ENCODE data around the gene B3GALT5. TPM values are rescaled to one million over a fixed set of nuclear protein-coding genes. Genes with fewer than 3 reads are reported as not detected.

B3GALT5 gene
- total RNA-seq, 1 experiment from 2014 or later: 0.09 TPM

- H3K4me3 ChIP-seq: no peak overlapping the region
- BruUV-seq (replicated peaks): no TSS peak
- POLR2A ChIA-PET (ENCODE audit: unreplicated experiment): no interaction called here
- H3K4me2 ChIP-seq: no peak overlapping the region
- H3K79me2 ChIP-seq (ENCODE audit: low read depth): no peaks in the 10 kb centered on the region
- H3K9me2 ChIP-seq (ENCODE audit: insufficient read depth): no peaks in the 10 kb centered on the region
- intact Hi-C loops (cut with micrococcal nuclease; ENCODE audit: unreplicated experiment): no loop called here
- H3K36me3 ChIP-seq (ENCODE audit: low read depth): no peaks in the 10 kb centered on the region
- TF ChIP-seq CTCF (conservative IDR thresholded peaks at IDR 0.05) (no peak), EZH2 (IDR thresholded peaks at IDR 0.05; ENCODE audit: low read depth) (no peak)
- DNase-seq: no peak
- H3K27me3 ChIP-seq (ENCODE audit: insufficient read depth, low read depth): peaks cover 62% of the 10 kb centered on the region
- no peaks in the 10 kb centered on the region for H3F3A ChIP-seq (ENCODE audit: insufficient read depth, low read depth)
- no peak overlapping the region for H3K27ac ChIP-seq
- no peaks in the 10 kb centered on the region for H4K20me1 ChIP-seq (ENCODE audit: insufficient read depth)
- H3K4me1 ChIP-seq (replicated peaks; ENCODE audit: insufficient read depth): no peaks in the 10 kb centered on the region
- H2AFZ ChIP-seq: no peak overlapping the region
- CTCF ChIA-PET: no interaction called here
- no peaks in the 10 kb centered on the region for H3K9me3 ChIP-seq (ENCODE audit: insufficient read depth, low read depth)
Measured at GRCh38 chr21:39637197-39637970, 24.6 kb downstream of the B3GALT5 start.

GRCh38 chr21:39637971-39638240 is 25.2 kb downstream of the B3GALT5 start:
- no peak overlapping the region for H2AFZ ChIP-seq

GRCh38 chr21:39638281-39638680 is 25.5 kb downstream of the B3GALT5 start:
- H3K9me3 ChIP-seq (ENCODE audit: insufficient read depth, low read depth): no peaks in the 10 kb centered on the region
- H3K27me3 ChIP-seq (ENCODE audit: insufficient read depth, low read depth): peaks cover 65% of the 10 kb centered on the region
- no peaks in the 10 kb centered on the region for H4K20me1 ChIP-seq (ENCODE audit: insufficient read depth)
- H3K79me2 ChIP-seq (ENCODE audit: low read depth): no peaks in the 10 kb centered on the region
- H3K9me2 ChIP-seq (ENCODE audit: insufficient read depth): no peaks in the 10 kb centered on the region
- H3K4me3 ChIP-seq: no peak overlapping the region
- H3F3A ChIP-seq (ENCODE audit: insufficient read depth, low read depth): no peaks in the 10 kb centered on the region
- BruUV-seq (replicated peaks): no TSS peak
- no peak for TF ChIP-seq CTCF (conservative IDR thresholded peaks at IDR 0.05)
- no peak for TF ChIP-seq EZH2 (IDR thresholded peaks at IDR 0.05; ENCODE audit: low read depth)
- no peak for DNase-seq
- H3K4me1 ChIP-seq (replicated peaks; ENCODE audit: insufficient read depth): no peaks in the 10 kb centered on the region
- ChIA-PET CTCF (no interaction called here), POLR2A (ENCODE audit: unreplicated experiment) (no interaction called here)
- H3K36me3 ChIP-seq (ENCODE audit: low read depth): no peaks in the 10 kb centered on the region
- no peak overlapping the region for H3K27ac ChIP-seq
- H3K4me2 ChIP-seq: no peak overlapping the region
- intact Hi-C loops (cut with micrococcal nuclease; ENCODE audit: unreplicated experiment): no loop called here
- no peak overlapping the region for H2AFZ ChIP-seq

More at GRCh38 chr21:39637971-39638240, 25.2 kb downstream of the B3GALT5 start:
- H3K4me1 ChIP-seq (replicated peaks; ENCODE audit: insufficient read depth): no peaks in the 10 kb centered on the region
- H3K27me3 ChIP-seq (ENCODE audit: insufficient read depth, low read depth): peaks cover 65% of the 10 kb centered on the region
- intact Hi-C loops (cut with micrococcal nuclease; ENCODE audit: unreplicated experiment): no loop called here
- POLR2A ChIA-PET (ENCODE audit: unreplicated experiment): no interaction called here
- DNase-seq: no peak
- no peaks in the 10 kb centered on the region for H3K9me2 ChIP-seq (ENCODE audit: insufficient read depth)
- H3K27ac ChIP-seq: no peak overlapping the region
- H3K4me3 ChIP-seq: no peak overlapping the region
- no peaks in the 10 kb centered on the region for H3K79me2 ChIP-seq (ENCODE audit: low read depth)
- CTCF ChIA-PET: no interaction called here
- no peaks in the 10 kb centered on the region for H3F3A ChIP-seq (ENCODE audit: insufficient read depth, low read depth)
- BruUV-seq (replicated peaks): no TSS peak
- no peaks in the 10 kb centered on the region for H4K20me1 ChIP-seq (ENCODE audit: insufficient read depth)
- no peak overlapping the region for H3K4me2 ChIP-seq
- no peak for TF ChIP-seq EZH2 (IDR thresholded peaks at IDR 0.05; ENCODE audit: low read depth)
- no peak for TF ChIP-seq CTCF (conservative IDR thresholded peaks at IDR 0.05)
- H3K36me3 ChIP-seq (ENCODE audit: low read depth): no peaks in the 10 kb centered on the region
- no peaks in the 10 kb centered on the region for H3K9me3 ChIP-seq (ENCODE audit: insufficient read depth, low read depth)

Data from PC-9 (cell line).